ENCODE results near the gene MB21D2.

Gene MB21D2

DNA sequence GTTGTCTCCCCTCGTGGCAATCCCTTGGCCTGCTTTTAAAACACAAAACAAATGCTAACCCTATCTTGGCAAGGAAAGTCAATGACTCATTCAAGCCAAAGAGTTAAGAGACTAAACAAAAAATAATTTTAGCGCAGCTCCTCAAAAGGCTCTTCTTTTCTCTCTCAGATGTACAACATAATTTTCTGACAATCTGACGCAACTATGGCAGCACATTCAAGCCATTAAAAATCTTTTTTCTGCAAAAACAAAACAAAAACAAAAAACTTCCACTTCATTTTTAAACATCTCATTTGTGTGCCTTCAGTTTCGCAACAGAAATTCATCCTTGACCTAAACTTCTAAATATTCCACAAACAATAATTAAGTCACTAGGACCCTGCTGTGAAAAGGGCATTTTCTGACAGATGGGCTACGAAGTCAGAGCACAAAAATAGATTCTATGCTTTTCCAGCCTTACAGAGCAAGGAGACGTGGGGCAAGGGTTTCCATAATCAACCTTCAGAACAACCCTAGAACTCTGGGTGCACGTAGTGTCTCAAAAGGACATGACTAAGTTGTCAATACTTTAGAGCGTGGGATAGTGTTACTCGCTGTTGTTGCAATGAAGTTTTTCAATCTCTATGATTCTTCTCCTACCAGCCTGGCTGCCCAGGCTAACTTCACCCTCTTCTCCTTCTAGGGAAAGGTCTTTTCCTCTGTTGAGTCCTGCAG lies 84.3 kb downstream of the MB21D2 start:
- no peak for DNase-seq (ENCODE audit: low spot score)

DNA sequence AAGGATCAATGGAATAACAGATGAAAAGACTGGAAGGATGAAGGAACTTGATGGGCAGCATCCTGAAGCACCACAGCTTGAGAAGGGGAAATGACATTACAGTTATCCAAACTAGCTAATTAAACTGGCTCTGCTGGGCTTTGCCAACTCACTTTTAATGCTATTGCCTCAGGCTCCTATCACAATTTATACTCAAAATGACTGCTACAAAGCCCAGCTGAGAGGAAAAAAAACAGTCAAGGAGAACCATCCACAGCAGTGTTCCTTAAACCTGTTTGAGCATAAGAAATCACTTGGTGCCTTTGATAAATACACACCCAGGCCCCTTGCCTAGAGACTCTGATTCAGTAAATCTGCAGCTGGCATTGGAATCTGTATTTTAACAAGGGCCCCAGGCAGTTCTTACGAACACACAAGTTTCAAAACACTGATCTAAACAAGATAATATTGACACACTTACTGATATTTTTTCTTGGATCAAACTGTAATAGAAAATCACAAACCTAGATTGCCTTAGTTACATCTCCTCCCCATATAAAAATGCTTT lies 85.8 kb downstream of the MB21D2 start:
- no peak for DNase-seq (ENCODE audit: low spot score)

DNA sequence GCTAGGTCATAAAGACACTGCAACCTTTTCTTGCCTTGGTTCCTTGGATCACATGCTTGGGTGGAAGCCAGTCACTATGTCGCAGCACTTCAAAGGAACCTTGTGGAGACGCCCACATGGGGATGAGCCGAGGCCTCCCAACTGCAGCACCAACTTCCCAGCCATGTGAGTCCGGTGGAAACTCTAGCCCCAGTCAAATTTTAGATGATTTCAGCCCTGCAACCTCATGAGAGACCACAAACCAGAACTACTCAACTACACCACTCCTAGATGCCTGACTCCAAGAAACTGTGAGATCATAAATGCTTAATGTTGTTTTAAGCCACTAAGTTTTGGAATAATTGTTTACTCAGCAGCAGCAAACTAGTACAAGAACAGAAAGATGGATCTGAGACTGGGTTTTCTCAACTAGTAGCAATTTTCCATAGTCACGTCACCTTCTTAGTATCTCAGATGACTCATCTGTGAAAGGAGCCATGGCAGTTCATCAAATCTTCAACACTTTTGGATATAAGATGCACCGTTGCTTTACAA lies 86.5 kb downstream of the MB21D2 start:
- no peak for DNase-seq (ENCODE audit: low spot score)

DNA sequence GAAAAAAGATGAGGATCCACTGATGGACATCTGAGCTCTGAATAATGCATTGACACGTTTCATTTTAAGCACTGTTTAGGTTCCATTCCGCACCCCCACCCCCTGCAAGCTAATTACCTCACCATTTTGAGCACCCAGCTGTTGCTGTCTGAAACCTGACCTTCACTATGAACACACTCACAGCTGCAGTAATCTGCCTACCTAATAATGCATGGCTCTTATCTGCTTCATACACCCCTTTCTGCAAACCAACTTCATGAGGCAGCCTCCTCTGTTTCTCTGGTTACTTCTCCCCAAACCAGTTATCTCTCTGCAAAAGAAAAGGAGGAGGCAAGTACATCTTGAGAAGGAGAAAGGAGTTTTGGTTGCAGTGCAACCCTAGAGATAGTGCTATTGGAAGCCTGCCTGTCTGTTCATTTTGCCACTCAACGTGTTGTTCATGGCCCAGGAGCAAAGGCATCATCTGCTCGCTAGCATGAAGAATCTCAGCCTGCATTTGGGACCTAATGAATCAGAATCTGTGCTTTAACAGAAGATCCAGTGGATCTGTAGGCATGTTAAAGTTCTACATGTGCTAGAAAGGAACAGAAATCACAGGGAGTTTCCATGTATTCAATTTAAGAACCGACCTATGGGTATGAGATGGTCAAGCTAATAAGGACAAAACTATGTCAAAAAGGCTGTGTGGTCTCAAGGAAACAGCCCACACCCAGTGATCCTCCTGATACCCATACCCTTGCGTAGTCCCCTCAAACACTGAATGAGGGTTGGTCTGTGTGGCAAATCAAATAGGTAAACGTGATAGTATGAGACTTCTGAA lies 87.2 kb downstream of the MB21D2 start:
- no peak for DNase-seq (ENCODE audit: low spot score)

DNA sequence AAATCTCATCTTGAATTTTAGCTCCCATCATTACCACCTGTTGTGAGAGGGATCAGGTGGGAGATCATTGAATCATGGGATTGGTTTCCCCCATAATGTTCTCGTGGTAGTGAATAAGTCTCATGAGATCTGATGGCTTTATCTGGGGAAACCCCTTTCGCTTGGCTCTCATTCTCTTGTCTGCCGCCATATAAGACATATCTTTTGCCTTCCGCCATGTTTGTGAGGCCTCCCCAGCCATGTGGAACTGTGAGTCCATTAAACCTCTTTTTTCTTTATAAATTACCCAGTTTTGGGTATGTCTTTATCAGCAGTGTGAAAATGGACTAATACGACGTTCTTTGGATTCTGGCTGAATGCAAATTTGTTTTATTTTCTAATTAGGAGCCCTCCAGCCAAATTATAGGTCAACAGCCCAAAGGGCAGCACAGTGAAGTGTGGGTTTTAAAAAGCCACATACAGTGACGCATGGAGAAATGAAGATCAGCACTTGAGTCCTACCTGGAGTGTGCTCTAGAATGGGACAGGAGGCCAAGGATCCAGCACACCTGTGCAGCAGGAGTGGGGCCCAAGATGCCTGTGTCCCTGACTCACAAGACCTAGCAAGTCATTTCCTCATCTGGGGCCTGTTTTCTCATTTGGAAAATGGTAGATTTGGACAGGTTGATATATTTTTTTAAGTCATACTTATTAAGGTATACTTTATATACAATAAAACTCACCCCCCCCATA lies 89.6 kb downstream of the MB21D2 start:
- DNase-seq (ENCODE audit: low spot score), result no peak

DNA sequence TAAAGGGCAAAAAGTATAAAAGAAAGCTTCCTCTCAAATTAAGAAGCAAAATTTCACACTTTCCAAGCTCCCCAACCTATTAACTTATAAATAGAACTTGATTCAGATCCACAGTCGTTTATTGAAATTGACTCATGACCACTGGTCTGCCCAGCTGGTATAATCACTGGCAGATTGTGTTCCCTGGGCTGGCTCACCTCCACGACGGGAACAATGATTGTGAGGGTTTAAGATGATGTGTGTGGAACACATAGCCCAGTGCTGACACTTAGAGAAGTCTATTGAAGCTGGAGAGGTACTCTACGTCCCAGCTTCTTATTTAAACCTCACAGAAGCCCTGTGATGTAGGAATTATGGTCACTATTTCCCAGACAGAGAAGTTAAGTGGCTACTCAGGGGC lies 90.4 kb downstream of the MB21D2 start:
- DNase-seq (ENCODE audit: low spot score), result no peak

DNA sequence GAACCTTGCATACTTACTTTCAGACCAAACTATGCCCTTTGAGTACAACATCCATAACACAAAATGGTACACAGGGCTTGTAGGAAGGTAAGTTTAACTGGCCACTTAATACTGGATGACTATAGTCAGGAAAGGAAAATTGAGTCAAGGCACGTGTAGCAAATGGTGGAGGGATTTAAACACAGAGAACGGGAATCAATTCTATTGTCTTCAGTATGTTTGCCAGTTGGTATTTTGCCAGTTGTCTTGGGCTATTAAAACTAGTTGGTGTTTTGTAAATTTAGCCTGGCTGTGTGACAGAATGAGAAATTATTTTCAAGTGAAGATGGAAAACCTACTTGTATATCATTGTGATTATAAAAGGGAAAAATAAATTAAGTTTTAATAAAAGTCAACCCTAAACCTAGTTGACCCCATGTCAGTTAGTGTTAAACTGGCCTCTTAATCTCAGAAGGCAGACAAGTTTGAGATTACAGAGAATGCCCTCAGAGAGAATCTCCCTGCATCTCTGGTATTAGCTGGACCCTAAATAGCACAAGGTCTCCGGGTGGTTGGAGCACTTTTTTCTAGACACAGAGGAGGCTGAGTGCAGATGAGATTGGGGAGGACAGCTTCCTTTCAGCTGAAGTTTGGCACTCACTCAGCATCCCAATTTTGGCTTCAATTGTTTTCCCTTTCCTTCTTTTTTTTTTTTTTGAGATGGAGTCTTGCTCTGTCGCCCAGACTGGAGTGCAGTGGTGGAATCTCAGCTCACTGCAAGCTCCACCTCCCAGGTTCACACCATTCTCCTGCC lies 91.2 kb downstream of the MB21D2 start:
- no peak for DNase-seq (ENCODE audit: low spot score)

DNA sequence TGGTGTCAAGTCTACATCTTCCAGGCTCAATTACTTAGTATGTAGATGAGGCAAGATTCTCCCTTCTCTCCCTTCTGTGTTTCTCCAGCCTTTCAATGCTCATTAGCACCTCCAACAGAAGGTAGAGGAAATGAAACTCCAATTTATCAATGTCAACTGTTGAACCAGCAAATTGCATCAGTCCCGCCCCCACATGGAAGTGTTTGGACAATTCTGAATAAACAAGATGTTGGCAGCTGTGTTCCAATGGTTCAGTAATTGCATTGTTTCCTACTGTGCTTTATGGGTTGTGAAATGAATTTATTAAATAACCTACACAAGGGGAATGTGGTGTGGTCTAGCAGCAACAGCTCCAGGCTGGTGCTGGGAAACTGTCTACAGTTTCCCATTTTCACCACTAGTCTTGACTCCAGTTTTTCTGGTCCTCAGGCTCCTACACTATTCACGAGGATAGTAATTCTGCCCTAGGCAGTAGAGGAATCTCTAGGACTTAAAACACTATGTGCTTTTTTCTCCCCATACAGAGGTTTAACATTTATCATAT lies 91.9 kb downstream of the MB21D2 start:
- DNase-seq (ENCODE audit: low spot score), result no peak

DNA sequence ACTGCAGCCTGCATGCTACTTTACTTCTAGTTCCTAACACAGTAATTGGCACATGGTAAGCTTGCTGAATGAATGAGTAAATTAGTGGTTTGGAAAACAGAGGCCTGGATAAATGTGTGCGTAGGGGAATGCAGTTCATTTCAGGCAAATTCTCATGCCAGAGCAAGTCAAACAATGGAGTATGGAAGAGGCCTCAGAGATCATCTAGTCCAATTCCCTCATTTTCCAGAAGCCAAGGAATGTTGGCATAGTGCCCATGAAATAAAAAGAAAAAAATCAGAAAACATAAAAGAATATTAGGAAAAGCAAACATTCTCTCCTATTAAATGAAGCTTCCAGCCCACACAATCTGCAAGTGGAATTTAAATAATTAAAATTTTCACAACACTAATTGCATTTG lies 92.4 kb downstream of the MB21D2 start:
- no peak for DNase-seq (ENCODE audit: low spot score)

DNA sequence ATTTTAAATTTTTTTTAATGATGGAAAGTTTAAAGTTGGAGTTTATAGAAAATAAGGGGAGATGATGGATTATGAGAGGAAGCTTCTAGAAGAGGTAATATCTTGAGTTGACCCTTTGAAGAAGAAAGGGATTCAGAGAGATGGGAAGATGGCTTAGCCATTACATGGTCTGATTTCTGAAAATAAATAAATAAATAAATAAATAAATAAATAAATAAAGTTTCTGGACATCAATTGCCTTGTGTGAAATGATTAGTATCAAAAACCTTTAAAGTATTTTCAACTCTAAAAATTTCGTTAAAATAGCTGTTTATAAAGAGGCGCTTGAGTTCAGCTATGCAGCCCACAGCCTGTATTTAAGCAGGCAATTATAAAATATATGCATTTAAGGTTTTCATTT lies 93.3 kb downstream of the MB21D2 start:
- no peak for DNase-seq (ENCODE audit: low spot score)

DNA sequence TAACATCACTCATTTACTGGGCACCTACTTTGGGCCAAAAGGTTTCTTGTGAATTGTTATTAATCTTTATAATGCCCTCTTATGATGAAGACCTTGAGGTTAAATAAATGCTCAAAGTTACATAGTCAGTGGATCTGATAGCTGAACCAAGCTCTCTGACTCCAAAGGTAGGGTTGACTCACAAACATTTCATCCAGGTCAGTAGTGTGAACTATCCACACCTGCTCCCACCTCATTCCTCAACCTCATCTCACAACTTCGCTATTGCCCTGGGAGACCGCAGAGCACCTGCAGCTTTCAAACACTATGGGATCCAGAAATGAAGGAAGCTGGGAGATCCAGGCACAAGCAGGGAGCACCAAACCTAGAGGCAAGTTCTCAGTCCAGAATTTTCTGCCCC lies 96.5 kb downstream of the MB21D2 start:
- no peak for DNase-seq (ENCODE audit: low spot score)

DNA sequence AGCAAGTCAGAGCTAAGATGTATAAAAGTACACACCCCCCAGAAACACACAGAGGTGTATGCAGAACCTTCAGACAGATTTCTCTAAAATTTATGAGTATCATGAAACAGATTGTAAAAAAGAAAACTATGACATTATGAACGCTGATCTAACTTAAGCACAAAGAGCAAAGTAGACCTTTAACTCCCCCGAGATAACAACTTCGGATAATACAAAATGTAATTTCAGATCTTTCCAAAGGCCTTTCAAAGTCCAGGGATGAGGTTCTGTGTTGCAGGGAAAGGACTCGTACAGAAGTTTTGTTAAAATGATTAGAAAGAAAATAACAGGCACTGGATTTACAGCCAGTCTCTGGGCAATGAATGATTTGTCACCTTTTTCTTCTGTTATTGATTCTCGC lies 97.5 kb downstream of the MB21D2 start:
- no peak for DNase-seq (ENCODE audit: low spot score)

DNA sequence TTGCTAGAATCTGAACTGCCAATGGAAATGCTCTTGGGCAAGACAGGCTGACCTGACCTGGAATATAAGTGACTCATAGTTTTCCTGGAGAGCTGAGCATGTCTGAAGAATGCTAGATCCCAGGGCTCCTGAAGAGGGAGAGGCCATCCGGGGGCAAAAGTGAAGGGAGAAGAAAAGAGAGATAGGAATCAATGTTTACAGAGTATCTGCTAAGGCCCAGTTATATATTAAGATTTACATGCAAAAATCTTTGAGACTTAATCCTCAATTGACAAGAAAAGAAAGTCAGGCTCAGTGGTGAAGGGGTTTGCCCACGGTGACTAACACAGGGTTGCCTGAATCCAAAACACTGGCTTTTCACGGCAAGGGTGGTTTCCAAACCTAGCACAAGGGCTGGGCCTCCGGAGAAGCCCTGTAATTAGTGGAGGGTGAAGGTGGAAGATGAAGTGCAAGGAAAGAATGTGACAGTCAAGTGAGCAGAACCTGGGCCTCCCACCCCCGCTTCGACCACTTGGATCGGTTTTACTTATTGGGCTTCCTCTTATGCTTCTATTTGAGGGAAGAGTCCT lies 98.6 kb downstream of the MB21D2 start:
- DNase-seq (ENCODE audit: low spot score), result peak; percentile 49

DNA sequence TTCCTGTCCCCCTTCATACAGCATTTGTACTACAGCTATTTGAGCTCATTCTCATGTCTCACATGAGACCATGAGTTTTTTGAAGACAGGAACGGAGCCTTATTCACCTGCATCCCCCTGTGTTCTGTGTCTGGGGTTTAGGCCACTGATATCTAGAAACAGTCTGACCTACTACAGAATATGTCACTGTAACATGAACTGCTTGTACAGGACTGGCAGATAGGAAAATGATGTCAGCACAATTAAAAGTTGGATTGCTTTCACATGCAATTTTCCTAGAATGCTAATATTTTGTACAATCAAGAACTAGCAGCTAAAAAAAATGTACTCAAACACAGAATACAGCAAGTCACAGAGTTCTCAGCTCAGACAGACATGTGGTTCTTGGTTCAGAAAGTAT lies 99.5 kb downstream of the MB21D2 start:
- no peak for DNase-seq (ENCODE audit: low spot score)

DNA sequence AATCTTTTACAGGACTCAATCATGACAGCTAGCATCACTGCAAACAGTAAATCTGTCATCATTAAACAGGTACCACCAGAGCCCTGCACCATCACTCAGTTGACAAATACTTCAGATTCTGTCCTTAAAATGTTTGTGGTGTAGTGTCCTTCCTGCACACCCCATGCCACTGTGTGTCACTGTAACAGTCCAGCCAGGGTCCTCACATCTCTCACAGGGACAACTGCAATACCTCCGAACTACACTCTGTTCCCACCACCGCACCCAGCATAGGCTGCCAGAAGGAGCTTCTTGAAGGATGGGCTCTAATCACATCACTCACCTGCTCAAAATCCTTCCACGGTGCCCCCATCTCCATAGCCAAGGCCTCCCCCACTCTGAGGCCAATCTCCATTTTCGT lies 100.2 kb downstream of the MB21D2 start:
- no peak for DNase-seq (ENCODE audit: low spot score)

DNA sequence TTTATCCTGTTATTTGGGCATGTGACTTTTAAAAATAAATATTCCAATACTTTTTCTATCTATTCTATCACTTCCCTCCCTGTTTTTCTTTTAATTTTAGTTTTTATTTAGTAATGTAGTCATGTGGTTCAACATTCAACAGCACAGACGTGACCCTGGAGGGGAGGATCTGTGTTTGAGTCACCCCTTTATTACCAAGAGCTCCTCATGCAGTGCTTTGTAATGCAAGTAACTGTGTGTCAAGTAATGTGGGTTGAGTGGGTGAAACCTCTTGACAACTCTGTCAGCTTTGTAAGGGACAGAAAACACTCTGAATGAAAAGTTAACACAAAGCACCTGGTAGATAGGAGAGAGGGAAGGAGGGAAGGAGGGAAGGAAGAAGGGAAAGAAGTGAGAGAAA lies 100.6 kb downstream of the MB21D2 start:
- DNase-seq (ENCODE audit: low spot score), result no peak

DNA sequence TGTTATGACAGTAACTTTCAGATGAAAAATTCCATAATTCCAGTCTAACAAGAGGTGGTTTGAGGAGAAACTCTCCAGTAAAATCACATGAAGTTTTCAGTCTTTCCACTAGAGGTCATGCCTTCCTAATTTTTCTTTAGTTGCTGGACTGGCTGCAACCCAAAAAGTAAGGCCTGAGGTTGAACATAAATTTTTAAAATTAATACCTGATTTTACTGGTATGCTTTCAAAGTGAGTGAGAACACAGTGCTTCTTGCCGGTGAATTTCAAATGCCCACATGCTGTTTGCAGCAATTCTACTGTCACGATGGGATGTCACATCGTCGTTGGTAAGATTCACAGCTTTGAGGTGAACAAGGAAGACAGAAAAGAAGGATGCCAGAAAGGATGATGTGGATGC lies 101.3 kb downstream of the MB21D2 start:
- peak; percentile 60 for DNase-seq (ENCODE audit: low spot score)

DNA sequence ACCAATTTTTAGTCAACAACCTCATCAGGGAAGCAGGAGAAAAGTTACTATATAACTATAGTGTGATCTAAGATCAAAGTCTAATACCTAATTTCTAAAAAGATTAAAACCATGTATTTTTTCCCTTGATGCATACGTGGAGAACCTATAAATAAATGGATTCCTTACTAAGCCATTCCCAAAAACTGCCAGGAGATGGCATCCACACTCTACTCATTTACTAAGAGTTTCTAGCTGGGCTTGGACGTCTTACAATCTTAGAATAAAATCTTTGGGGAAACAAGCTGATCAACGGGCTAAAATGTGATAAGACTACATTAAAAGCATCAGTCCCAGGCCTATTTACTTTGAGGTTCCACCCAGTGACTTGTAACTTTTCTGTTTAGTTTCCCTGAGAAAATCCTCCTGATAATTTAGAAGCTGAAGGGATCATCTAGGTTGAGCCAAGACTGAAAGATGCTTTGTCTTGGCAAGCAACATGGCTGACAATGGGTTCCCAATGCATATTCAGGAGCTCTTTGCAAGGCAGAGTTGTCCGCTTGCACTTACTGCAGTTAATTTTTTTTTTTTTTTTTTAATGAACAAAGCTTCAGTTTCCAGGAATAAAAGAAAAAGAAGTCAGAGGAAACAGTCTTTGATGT lies 104.8 kb downstream of the MB21D2 start:
- DNase-seq (ENCODE audit: low spot score), result peak; percentile 39

DNA sequence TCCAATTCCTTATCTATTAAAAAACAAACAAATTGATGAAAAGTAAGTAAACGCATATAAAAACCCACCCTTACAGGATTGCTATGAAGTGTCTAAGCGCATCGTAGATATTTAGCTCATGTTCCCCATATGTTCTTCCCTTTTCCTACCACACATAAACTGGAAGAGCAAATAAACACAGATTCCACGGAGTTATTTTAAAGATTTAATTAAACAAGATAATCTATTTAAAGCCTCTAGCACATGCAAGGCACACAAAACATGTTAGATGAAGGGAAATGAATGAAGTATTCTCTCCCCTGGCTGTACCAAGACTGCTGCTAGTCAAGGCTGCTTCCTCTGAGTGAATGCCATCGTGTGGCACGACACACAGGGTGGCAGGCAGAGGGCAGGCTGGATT lies 111.9 kb downstream of the MB21D2 start:
- DNase-seq (ENCODE audit: low spot score), result no peak

DNA sequence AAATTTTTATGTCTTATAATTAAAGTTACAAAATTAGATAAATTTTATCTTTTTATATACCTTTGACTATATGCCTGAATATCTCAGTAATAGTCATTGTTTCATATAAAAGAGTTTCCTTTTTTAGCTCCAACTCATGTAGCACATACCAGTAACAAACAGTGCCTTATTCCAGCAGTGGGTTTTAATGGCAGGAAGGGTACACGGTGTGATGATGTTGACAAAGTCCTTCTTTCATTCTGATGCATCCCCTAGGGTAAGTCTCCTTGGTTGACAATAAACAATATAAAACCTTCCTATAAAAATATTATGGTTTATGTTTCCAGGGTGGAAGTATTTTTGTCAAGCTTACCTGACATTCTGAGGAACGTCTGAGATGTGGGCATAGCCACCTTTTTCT lies 113.2 kb downstream of the MB21D2 start:
- no peak for DNase-seq (ENCODE audit: low spot score)

All from LoVo (cell line).